Stimulated activated CD8-positive, alpha-beta memory T cell treated with anti-CD3 and anti-CD28 coated beads, Interleukin-2, amount 100 ng/mL, for 48 hours (primary cell): ENCODE data around the gene SDK1.

ENCODE experiments used
- DNase-seq, 2 donors: peaks; one replicate each; pipeline ENCODE4 v3.0.0-alpha.2; 2020; ENCODE audit warnings: low read depth in 2 of 2

SDK1 gene

GRCh38 chr7:3338161-3338560 lies 37.1 kb downstream of the SDK1 start:
- no peak for DNase-seq

- no peak for DNase-seq
Measured at GRCh38 chr7:3345699-3346481, 44.8 kb downstream of the SDK1 start.

- no peak for DNase-seq
Measured at GRCh38 chr7:3349126-3349525, 48.1 kb downstream of the SDK1 start.

- no peak for DNase-seq
Measured at GRCh38 chr7:3356173-3356572, 55.1 kb downstream of the SDK1 start.

GRCh38 chr7:3358991-3359390 lies 57.9 kb downstream of the SDK1 start:
- no peak for DNase-seq

GRCh38 chr7:3367261-3367660 lies 66.2 kb downstream of the SDK1 start:
- no peak for DNase-seq

- DNase-seq = no peak
Measured at GRCh38 chr7:3370068-3370830, 69.2 kb downstream of the SDK1 start.

- DNase-seq = no peak
Measured at GRCh38 chr7:3370921-3371320, 69.9 kb downstream of the SDK1 start.

GRCh38 chr7:3371601-3372000 lies 70.5 kb downstream of the SDK1 start:
- DNase-seq = no peak

GRCh38 chr7:3374239-3374638 lies 73.2 kb downstream of the SDK1 start:
- no peak for DNase-seq

- DNase-seq = no peak
Measured at GRCh38 chr7:3378390-3379150, 77.5 kb downstream of the SDK1 start.

- no peak for DNase-seq
Measured at GRCh38 chr7:3380034-3380433, 79.0 kb downstream of the SDK1 start.

- DNase-seq = no peak
Measured at GRCh38 chr7:3380886-3381685, 80.0 kb downstream of the SDK1 start.

- no peak for DNase-seq
Measured at GRCh38 chr7:3386423-3387190, 85.6 kb downstream of the SDK1 start.

- DNase-seq = no peak
Measured at GRCh38 chr7:3393862-3394261, 92.8 kb downstream of the SDK1 start.

- DNase-seq = no peak
Measured at GRCh38 chr7:3397324-3397723, 96.3 kb downstream of the SDK1 start.

- DNase-seq = no peak
Measured at GRCh38 chr7:3399858-3400257, 98.8 kb downstream of the SDK1 start.

GRCh38 chr7:3404501-3404900 lies 103.4 kb downstream of the SDK1 start:
- DNase-seq = no peak

- no peak for DNase-seq
Measured at GRCh38 chr7:3408814-3409595, 108.0 kb downstream of the SDK1 start.

- no peak for DNase-seq
Measured at GRCh38 chr7:3412871-3413270, 111.8 kb downstream of the SDK1 start.
